Measurements from ENCODE around the gene UNC13C.
"Not testable (repeated sequence)": the region's sequence is repeated elsewhere in the genome, so short reads cannot be mapped to it uniquely, and the experiment has no call there.

UNC13C gene

DNA sequence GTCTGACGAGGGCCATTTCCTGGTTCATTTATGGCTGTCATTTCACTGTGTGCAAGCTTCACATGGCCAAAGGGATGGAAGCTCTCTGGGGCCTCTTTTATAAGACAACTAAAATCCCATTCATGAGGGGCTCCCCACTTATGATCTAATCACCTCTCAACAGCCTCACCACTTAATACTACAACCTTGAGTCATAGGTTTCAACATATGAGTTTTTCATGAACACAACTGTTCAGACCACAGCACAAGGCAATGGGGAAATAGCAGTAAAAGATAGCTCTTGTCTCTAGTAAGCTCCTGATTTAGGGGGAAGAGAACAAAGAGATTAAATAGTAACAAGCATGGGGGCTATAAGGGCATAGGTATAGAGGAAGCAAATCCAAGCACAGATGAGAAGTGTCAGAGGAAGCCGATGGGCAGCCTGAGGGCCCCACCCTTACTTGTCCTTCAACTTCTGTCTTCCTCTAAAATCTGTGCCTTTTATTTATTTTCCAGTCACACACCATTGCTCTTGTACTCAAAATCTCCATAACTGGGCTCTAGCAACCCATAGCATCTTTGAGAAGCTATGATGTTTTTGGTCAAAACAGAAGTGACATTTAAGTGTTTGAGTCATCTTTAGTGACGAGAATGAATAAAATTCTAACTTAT is 329.1 kb downstream of the UNC13C start:
- no peak for DNase-seq

- DNase-seq: no peak
Measured at GRCh38 chr15:54307926-54308325, 329.7 kb downstream of the UNC13C start.

DNA sequence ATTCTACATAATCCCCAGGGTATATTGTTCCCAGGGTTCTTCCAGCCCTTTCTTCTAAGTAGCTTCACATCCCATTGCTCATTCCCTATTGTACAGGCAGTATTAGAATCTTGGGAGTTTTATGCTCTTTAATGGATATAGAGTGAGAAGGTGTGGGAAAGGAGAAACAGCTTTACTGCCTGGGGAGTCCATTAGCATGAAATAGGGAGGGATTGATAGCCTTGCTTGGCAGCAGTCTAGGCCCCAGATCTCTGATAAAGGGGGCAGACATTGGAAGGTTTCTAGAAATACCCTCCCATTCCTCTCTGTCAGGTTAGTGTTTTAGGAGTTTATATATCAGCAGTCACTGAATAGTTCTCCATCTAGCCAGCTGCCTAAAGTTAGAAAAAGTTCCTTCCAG is 334.3 kb downstream of the UNC13C start:
- no peak for DNase-seq

DNA sequence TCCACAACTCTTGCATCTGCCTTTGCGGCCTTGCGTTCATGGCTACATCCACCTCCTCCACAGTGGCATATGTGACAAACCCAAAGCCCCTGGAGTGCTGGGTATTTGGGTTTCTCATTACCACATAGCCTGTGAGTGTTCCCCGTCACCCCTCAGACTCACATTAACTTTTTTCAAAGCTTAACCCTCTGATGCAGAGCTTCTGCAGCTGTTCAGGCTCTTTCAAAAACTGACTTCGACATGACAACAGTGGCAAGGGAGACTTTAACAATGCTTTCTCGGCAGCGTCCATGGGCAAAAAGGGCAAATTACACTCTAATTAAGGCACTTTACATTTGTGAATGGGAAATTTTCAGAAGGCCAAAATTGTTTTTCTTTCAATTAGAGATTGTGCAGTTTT is 343.2 kb downstream of the UNC13C start:
- DNase-seq: no peak

DNA sequence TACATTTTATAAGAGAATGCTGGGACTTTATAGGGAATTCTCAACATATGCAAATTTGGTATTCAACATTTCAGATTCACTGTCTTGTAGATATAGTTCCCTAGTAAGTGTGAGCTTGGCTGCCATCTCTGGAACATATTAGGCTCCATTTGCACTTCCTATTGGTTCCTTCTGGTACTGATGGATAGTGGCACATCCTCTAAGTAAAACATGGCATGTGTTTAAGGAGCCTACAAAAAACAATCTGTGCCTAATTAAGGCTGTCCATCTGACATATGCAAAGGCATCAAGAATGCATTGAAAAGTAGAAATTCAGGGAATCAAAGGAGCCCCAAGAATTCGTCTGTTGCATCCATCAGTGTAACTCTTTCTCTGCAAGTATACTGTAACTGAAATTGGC is 344.1 kb downstream of the UNC13C start:
- no peak for DNase-seq

GRCh38 chr15:54345301-54345700 is 367.1 kb downstream of the UNC13C start:
- no peak for DNase-seq

- DNase-seq: no peak
Measured at GRCh38 chr15:54345827-54346226, 367.6 kb downstream of the UNC13C start.

- DNase-seq: no peak
Measured at GRCh38 chr15:54347082-54347827, 369.0 kb downstream of the UNC13C start.

GRCh38 chr15:54353726-54354125 is 375.5 kb downstream of the UNC13C start:
- no peak for DNase-seq

DNA sequence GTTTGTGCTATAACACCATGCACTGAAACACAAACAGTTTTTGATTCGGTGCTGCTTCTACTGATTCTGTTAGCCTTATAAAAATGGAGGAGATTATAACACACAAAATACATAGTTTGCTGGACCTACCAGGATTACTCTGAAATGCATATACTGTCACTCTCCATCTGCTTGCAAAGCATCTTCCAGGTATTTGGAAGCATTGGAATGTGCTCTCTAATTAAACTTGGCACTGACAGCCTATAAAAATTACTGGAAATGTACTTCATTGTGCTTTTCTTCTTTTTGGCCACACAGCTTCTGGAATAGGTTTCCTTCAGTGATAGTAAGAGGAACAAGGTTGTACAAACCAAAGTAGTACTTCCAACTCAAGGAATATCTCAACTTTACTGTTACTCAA is 376.1 kb downstream of the UNC13C start:
- DNase-seq: no peak

GRCh38 chr15:54364961-54365360 is 386.7 kb downstream of the UNC13C start:
- DNase-seq: no peak

DNA sequence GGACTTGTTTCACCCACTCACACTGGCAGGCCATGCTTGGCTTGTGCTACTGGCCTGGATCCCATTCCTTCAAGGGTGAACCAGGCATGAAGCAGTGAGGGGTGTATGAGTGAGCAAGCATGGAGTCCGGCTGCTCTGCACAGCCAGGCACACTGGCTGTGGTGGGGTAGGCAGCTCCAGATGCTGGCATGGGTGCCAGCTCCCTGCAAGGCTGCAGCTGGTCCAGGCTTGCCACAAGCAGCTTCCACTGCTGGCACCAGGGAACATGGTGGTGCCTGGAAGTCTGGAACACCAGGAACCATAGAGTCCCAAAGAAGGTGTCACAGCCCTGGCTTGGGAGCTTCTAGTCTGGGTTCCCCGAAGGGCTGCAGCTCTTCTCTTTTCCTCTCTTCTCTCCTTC is 395.1 kb downstream of the UNC13C start:
- DNase-seq: no peak

GRCh38 chr15:54374184-54374952 is 396.1 kb downstream of the UNC13C start:
- DNase-seq: no peak

DNA sequence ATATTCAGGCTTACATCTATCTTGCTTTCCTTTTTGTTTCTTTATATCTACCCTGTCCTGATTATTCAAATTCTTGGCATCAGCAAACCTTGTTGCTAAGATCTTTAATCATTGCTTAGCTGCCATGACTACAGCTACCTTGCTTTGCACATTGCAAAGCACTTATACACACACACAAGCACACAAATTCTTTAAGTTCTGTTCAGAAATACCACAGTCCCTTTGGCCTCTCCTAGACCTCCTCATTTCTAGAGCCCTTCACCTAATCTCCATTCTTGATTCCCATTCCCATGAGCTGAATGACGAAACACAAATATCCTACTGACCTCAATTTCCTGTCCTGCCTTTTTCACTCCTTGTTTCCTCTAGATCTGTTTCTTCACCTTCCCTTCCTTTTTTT is 409.6 kb downstream of the UNC13C start:
- no peak for DNase-seq

- no peak for DNase-seq
Measured at GRCh38 chr15:54388746-54389145, 410.5 kb downstream of the UNC13C start.

GRCh38 chr15:54410481-54410880 is 432.2 kb downstream of the UNC13C start:
- no peak for DNase-seq

- DNase-seq: no peak
Measured at GRCh38 chr15:54424171-54424570, 445.9 kb downstream of the UNC13C start.

- no peak for DNase-seq
Measured at GRCh38 chr15:54428596-54428995, 450.4 kb downstream of the UNC13C start.

DNA sequence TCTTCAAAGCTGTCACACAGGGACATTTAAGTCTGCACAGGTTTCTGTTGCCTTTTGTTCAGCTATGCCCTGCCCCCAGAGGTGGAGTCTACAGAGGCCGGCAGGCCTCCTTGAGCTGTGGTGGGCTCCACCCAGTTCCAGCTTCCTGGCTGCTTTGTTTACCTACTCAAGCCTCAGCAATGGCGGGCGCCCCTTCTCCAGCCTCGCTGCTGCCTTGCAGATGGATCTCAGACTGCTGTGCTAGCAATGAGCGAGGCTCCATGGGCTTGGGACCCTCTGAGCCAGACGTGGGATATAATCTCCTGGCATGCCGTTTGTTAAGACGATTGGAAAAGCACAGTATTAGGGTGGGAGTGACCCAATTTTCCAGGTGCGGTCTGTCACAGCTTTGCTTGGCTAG is 472.0 kb downstream of the UNC13C start:
- not testable (repeated sequence) for DNase-seq

GRCh38 chr15:54456413-54456812 is 478.2 kb downstream of the UNC13C start:
- no peak for DNase-seq

- DNase-seq: no peak
Measured at GRCh38 chr15:54462511-54462913, 484.3 kb downstream of the UNC13C start.

- no peak for DNase-seq
Measured at GRCh38 chr15:54481819-54482218, 503.6 kb downstream of the UNC13C start.

DNA sequence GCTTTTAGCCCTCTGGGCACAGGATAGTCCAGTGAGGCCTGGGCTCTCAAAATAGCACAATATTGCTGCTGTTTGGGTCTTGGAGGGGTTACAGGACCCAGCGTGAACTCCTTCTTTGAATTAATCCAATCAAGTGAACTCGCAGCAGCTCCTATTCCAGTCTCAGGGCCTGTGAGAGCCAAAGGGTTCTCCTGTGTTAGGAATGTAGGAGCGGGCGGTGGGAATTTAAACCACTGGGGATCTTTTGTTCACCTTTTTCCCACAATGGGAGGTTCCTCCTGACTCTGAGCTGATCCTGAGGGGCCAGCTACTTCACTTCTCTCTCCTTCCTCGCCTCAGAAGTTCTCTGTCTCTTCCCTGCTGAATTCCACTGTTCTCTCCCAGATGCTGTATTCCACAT is 504.0 kb downstream of the UNC13C start:
- no peak for DNase-seq

GRCh38 chr15:54500330-54500729 is 522.1 kb downstream of the UNC13C start:
- DNase-seq: no peak
